GM18909 (cell line): ENCODE measurements around the gene TAS1R3.

Experiments used
- ATAC-seq: cut with Tn5 transposase; IDR thresholded peaks from one replicate; pipeline ENCODE4 v1.9.1; 2021; ENCODE audit warnings: mild to moderate bottlenecking; ENCODE audit not compliant: unreplicated experiment, poor library complexity

The TAS1R3 gene

GRCh38 chr1:1349256-1350012 lies 18.4 kb downstream of the TAS1R3 start, which contains the start of gene DVL1:
DVL1 (minus strand) TSS chr1:1349418; CDS start chr1:1349065, 353 bp downstream.
- ATAC-seq, result peak; percentile 61

GRCh38 chr1:1351511-1352427 lies 20.7 kb downstream of the TAS1R3 start:
- no peak for ATAC-seq

DNA sequence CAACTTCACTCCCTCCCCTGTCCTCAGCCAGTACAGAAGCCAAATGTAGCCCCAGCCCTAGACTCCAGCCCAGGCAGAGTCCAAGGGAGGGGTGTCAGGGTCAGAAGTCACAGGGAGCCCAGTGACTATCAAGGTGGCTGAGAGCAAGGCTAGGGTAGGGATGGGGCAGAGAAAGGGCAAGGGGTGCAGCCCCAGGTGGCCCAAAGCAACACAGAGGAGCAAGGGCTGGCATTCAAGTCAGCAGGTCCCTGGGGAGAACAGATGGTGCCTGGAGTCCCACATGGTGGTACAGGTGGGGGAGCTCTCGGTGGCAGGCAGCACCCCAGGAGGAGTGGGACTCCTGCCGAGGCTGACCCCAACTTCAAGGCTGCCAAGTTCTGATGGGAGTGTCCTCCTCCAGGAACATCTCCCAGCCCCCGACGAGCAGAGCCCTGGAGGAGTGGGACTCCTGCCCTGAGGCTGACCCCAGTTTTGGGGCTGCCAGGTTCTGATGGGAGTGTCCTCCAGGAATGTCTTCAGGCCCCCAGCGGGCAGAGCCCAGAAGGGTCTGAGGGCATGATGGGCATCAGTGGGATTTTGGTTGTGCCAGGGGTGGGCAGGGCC lies 21.8 kb downstream of the TAS1R3 start:
- no peak for ATAC-seq

DNA sequence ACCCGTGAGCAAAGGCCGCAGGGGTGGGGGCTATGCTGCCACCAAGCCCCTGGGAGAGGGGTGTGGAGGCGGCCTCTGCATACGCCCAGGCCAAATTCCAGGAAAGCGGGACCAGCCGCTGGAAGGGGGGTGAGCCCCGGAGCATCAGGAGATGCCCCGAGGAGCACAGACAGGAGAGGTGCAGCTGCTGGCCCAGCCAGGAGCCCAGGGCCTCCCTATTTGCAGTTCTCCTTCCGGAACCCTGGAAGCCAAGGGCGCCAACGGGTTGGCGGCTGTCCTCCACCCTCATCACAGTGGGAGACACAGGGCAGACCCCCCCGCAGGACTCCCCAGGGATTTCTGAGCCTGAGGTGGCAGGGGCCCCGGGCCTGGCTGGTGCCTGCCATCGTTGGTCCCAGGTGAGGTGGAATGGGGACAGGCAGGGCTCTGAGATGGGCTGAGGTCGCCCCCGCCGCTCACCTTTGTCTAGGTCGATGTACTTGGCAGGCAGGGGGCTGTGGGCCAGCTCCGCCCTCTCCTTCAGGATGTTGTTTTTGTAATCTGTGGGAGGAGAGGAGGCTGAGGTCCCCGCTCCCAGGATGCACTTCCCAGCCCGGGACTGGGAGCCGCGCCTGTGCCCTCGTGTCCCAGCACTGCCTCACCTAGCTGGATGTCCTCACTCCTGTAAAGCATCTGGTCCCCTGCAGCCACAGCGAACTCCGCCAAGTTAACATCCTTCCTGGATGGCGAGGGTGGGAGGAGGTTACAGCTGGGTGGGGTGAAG lies 22.5 kb downstream of the TAS1R3 start:
- ATAC-seq, result no peak

DNA sequence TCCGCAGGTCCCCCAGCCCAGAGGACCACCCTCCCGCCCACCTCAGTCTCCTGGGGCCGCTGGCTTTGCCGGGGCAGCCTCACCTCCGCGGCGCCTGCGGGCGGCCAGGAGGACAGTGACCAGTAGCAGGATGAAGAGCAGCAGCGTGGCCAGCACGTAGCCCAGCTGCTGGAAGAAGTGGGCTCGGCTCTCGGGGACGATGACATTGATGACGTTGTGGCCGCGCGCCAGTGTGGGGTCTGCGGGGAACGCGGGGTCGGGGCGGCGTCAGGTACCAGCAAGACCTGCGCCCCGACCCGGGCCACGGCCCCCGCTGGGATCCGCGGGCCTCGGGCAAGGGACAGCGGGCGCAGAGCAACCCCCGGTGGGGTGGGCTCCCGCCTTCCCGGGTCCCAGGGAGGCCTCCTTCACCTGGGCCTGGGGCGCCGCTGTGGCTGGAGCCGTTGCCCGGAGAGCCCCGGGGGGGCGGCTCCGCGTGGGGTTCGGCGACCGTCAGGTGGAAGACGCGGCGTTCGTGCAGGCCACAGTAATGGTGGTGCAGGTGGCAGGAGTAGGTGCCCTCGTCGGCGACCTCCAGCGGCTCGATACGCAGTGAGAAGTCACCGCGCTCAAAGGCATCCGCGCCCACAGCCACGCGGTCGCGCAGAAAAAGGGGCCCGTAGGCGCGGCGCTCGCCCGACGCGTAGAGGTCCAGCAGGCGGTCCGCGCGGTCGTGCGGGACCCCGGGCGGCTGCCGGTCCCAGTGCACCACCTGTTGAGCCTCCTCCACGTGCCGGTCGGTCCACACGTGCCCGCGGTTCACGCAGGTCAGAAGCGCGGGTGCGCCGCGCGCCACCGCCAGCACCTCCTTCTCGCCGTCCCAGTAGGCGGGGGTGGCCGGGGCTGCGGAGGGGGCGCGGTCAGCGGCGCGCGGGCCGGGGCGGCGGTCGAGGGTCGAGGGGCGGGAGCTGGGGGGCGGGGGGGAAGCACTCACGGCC lies 23.5 kb downstream of the TAS1R3 start:
- no peak for ATAC-seq

DNA sequence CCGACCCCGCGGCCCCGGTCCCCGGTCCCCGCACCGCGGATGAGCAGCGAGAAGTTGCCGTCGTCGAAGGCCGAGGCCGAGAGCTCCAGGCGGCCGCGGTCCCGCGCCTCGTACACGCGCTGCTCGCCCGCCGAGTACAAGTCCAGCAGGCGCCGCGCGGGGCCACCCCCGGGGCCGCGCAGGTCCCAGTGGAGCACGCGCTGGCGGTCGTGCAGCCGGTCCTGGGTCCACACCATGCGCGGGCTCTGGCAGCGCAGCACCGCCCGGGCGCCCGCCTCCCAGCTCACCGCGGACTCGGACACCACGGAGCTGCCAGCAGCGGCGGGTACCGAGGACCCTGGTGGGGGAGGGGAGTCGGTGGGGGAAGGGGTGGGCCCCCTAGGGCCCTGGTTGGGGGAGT lies 24.3 kb downstream of the TAS1R3 start:
- ATAC-seq, result no peak

- ATAC-seq, result no peak
These were observed 25.2 kb downstream of the TAS1R3 start for GRCh38 chr1:1356166-1356795.

DNA sequence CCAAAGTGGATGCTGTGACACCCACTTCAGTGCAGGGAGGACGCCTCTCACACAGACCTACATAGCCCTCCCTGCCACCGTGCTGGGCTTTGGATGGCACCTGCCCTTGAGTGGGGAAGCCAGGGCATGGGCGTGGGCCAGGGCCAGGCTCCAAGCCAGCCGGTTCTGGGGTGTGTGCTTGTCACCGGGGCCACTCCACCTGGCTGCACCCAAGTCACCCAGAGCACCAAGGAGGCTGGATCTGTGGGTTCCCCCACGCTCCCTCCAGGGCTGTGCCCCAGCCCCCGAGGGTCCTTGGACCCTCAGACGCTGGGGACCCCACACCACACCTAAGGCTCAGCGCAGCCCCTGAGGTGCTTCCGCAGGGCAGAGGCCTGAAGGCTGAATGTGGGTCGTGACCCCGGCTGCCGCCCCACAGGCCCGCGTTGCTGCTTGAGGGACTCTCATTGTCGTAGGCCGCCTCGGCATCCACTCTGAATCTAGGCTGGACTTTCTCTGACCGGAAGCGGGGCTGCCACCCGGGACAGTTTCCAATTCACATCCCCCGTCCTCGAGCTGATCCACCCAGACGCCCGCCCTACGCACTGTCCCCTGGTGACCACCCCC lies 25.8 kb downstream of the TAS1R3 start:
- no peak for ATAC-seq

DNA sequence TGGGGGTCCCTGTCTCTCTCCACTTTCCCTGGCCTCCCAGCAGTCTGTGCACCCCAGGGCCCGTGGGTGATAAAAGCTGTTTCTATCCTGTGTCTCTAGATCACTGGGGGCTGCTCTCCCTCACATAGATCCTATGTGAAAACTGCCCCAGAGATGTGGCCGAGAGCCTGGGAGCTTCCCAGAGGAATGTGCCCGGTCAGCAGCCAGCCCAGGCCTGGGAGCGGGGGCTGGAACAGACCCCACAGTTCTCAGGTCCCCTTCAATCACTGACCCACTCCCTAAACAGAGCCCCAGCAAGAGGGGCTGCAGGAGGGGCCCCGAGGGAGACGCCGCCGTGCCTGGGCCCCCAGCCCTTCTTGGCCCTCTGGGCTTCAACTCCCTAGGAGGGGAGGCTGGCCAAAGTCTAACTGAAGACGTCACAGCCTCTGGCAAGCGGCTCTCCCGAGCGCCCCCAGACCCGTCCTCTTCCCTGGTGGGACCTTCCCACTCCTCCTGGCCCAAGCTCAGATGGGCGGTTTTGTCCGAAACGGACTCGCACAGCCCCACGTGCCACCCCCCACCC lies 26.9 kb downstream of the TAS1R3 start:
- ATAC-seq, result no peak

- no peak for ATAC-seq
These were observed 27.6 kb downstream of the TAS1R3 start, which contains the start of gene MXRA8 for GRCh38 chr1:1358433-1359271. MXRA8 (minus strand) TSS chr1:1358555; CDS start chr1:1358504, 51 bp downstream.

GRCh38 chr1:1359308-1359663 lies 28.2 kb downstream of the TAS1R3 start:
- no peak for ATAC-seq

- no peak for ATAC-seq
These were observed 28.8 kb downstream of the TAS1R3 start for GRCh38 chr1:1359664-1360468.

- ATAC-seq, result no peak
These were observed 29.6 kb downstream of the TAS1R3 start for GRCh38 chr1:1360506-1361169.

DNA sequence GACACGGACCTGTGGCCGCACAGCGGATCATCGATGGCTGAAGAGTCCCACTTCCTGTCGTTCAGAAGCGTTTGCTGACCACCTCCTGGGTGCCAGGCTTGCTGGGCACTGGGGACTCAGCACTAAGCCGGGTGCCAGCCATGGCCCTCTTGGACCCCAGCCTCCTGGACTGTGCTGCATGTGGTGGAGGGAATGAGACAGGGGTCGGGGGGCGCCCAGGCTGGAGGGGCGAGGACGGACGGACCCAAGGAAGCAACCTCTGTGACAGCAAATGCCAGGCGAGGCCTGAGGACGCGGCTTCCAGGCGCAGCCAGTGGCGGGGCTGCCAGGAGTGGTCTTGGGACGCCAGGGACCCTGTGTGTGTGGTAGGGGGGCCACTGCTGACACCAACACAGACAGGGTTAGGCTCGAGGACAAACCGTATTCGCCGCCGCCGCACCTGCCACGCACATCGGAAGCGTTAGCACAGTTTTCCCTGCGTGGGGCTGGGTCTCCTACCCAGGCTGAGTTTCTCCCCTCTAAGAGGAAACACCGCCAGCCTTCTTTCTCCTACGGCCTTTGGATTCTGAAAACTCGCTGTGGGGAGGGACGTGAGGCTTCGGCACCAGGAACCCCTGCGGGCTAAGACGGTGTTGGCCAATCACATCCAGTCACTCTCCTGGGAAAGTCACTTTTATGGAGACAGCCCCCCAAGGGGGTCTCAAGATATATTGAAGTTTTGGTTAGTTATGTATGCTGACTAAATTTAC lies 30.3 kb downstream of the TAS1R3 start:
- ATAC-seq, result no peak

GRCh38 chr1:1361982-1362423 lies 30.9 kb downstream of the TAS1R3 start:
- no peak for ATAC-seq
